ENCODE data around the gene CADM2.
"Not testable (repeated sequence)": the region's sequence is repeated elsewhere in the genome, so short reads cannot be mapped to it uniquely, and the experiment has no call there.

Gene CADM2

GRCh38 chr3:84958495-84959469 lies at the start of gene CADM2:
CADM2 (plus strand) TSS chr3:84958989.
- TF ChIP-seq CTCF (conservative IDR thresholded peaks at IDR 0.05; ENCODE audit: control insufficient read depth, insufficient read depth, low read depth, low read length) = no peak
- H3K4me3 ChIP-seq (ENCODE audit: control insufficient read depth, low read depth, low read length) = peak within 1 kb of the TSS; percentile 49
- peak; percentile 52 for DNase-seq (ENCODE audit: low read depth)

GRCh38 chr3:84918592-84918991 lies 40.2 kb upstream of the CADM2 start:
- not testable (repeated sequence) for H3K4me3 ChIP-seq (ENCODE audit: control insufficient read depth, low read depth, low read length); DNase-seq (ENCODE audit: low read depth)

GRCh38 chr3:84922682-84923081 lies 36.1 kb upstream of the CADM2 start:
- TF ChIP-seq CTCF (conservative IDR thresholded peaks at IDR 0.05; ENCODE audit: control insufficient read depth, insufficient read depth, low read depth, low read length) = no peak
- no peak for DNase-seq (ENCODE audit: low read depth)
- H3K4me3 ChIP-seq (ENCODE audit: control insufficient read depth, low read depth, low read length) = no peak overlapping the region

DNA sequence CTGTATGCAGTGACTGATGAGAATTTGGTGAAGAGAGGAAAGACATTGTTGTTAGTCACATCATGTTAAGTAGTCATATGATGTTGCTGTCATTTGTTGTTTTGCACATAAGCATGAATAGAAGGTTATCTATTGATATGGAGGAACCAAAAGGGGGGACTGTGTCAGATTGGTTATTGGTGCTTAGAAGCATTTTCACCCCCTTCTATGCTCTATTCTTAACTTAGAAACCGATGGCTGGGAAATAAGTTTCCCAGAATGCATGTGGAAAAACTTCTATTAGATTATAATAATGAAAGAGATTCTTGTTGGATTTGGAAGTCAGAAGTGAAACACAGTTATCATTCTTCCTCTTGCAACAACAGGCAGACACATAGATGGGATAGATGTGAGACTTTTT lies 33.2 kb upstream of the CADM2 start:
- no peak for DNase-seq (ENCODE audit: low read depth)
- H3K4me3 ChIP-seq (ENCODE audit: control insufficient read depth, low read depth, low read length) = no peak overlapping the region
- no peak for TF ChIP-seq CTCF (conservative IDR thresholded peaks at IDR 0.05; ENCODE audit: control insufficient read depth, insufficient read depth, low read depth, low read length)

DNA sequence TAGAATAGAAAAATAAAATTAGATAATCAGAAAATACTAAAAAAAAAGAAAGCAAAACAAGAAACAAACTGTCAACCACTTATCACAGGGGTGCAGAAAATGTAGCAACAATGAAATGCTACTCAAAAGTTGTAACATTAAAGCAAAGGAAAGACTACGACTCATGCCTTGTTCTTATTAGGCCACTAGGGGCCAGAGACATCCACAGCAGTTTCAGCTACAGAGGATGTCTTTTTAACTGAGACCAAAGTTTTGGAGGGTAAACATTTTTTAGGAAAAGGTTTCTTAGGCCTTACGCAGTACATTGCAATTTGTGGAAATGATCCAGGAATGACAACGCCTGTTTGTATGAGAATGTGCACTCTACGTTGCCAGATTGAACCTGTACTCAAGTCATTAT lies 15.4 kb upstream of the CADM2 start:
- H3K4me3 ChIP-seq (ENCODE audit: control insufficient read depth, low read depth, low read length) = no peak overlapping the region
- DNase-seq (ENCODE audit: low read depth) = no peak
- TF ChIP-seq CTCF (conservative IDR thresholded peaks at IDR 0.05; ENCODE audit: control insufficient read depth, insufficient read depth, low read depth, low read length) = no peak

DNA sequence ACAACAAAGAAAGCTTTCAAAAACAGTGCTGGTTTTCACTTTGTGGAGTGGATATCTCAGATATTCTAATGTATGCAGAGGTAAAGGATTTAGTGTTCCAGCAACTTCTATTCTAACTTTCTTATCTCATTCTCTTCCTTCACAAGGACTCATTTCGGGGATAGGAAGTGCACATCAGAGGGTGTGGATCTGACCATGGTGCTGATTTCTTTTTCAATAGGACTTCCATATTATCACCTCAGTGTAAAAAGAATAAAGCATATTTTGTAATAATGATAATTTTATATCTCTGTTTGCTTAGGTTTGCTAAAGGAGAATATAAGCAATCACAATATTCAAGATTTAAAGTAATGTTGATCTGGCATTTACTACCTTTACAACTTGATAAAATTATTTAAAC lies 12.5 kb upstream of the CADM2 start:
- no peak overlapping the region for H3K4me3 ChIP-seq (ENCODE audit: control insufficient read depth, low read depth, low read length)
- no peak for TF ChIP-seq CTCF (conservative IDR thresholded peaks at IDR 0.05; ENCODE audit: control insufficient read depth, insufficient read depth, low read depth, low read length)
- no peak for DNase-seq (ENCODE audit: low read depth)

DNA sequence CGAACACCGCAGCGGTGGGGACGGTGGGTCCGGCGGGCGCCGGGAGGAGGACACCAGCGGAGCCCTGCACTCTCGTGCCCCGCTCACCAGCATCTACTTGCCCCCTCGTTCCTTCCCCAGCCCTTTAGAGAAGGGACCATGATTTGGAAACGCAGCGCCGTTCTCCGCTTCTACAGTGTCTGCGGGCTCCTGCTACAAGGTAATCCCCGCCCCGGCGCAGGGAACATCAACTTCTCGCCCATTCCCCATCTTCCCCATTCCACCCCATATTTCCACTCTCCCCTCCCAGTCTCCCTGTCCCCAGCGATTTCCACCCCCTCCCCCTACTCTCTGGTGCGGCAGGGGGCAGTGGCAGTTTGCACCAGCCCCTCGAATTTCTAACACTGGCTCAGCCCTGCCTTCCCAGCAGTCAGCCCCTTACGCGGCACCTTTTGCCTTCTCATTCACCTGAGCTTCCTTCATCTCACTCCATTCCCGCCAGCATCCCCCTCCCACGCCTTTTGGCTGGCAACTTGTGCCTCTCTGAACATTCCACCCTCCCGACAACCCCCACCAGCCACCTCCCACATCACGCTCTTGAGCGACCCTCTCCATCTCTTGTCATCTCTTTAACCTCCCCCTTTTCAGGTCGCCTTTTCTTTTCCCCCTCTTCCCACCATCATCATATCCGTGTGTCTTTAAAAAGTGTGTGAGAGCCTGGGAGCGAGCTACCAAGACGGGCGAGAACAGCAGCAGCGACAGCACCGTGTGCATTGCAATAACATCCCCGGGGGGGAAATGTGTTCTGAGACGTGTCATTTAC lies 882 bp downstream of the CADM2 start:
- DNase-seq (ENCODE audit: low read depth) = no peak
- H3K4me3 ChIP-seq (ENCODE audit: control insufficient read depth, low read depth, low read length) = no peak overlapping the region
- TF ChIP-seq CTCF (conservative IDR thresholded peaks at IDR 0.05; ENCODE audit: control insufficient read depth, insufficient read depth, low read depth, low read length) = no peak

Measured in fibroblast of mammary gland (primary cell).